Esophagus muscularis mucosa (tissue), 3 donors: ENCODE results near the gene C6orf52.

ENCODE experiments used
- EP300 ChIP-seq: sonication (generic); formaldehyde crosslinking; IDR thresholded peaks from one replicate; pipeline ENCODE4 v1.6.1; 2017; ENCODE audit warnings: antibody characterized with exemption
- TF ChIP-seq, protein P1 (sequence below), 3 experiments: fragments of 200-600 bp in 2 of 3; fragments of 450-650 bp in 1 of 3; sonication (generic) in 2 of 3; IDR thresholded peaks; one replicate each; pipeline ENCODE4 v1.5.1; 2017 to 2019; ENCODE audit warnings: antibody characterized with exemption in 3 of 3, mild to moderate bottlenecking in 2 of 3, moderate library complexity in 1 of 3

GRCh38 chr6:10681795-10682194 is 12.6 kb downstream of the C6orf52 start:
- TF ChIP-seq, protein P1, sequence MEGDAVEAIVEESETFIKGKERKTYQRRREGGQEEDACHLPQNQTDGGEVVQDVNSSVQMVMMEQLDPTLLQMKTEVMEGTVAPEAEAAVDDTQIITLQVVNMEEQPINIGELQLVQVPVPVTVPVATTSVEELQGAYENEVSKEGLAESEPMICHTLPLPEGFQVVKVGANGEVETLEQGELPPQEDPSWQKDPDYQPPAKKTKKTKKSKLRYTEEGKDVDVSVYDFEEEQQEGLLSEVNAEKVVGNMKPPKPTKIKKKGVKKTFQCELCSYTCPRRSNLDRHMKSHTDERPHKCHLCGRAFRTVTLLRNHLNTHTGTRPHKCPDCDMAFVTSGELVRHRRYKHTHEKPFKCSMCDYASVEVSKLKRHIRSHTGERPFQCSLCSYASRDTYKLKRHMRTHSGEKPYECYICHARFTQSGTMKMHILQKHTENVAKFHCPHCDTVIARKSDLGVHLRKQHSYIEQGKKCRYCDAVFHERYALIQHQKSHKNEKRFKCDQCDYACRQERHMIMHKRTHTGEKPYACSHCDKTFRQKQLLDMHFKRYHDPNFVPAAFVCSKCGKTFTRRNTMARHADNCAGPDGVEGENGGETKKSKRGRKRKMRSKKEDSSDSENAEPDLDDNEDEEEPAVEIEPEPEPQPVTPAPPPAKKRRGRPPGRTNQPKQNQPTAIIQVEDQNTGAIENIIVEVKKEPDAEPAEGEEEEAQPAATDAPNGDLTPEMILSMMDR (IDR thresholded peaks at IDR 0.05), result no peak
- no peak for TF ChIP-seq EP300
